Panc1 (cell line): ENCODE data around the gene C9orf78.

Source experiments
- CTCF ChIP-seq: fragments of 450-650 bp; IDR thresholded peaks from 2 replicates; pipeline ENCODE4 v1.5.1; 2017; ENCODE audit warnings: mild to moderate bottlenecking
- POLR2AphosphoS5 ChIP-seq: IDR thresholded peaks from 2 replicates; pipeline ENCODE4 v1.6.1; 2012; ENCODE audit warnings: mild to moderate bottlenecking, low read depth, low read length, moderate library complexity
- REST ChIP-seq, 2 experiments: IDR thresholded peaks; 2 replicates each; pipeline ENCODE4 v1.6.1; 2011 to 2012; ENCODE audit warnings: low read depth in 2 of 2, control low read depth in 1 of 2, low read length in 1 of 2, mild to moderate bottlenecking in 1 of 2, moderate library complexity in 1 of 2; ENCODE audit not compliant: insufficient read depth in 1 of 2

- no peak for TF ChIP-seq CTCF
- TF ChIP-seq POLR2AphosphoS5 = no peak
- no peak for TF ChIP-seq REST (IDR thresholded peaks at IDR 0.05; ENCODE audit: insufficient read depth in 1 of 2, low read depth in 2 of 2, low read length in 1 of 2)
Observed at GRCh38 chr9:129826759-129827158, 8.3 kb downstream of the C9orf78 start.
